Measurements from ENCODE around the gene CEACAM5.

Gene CEACAM5

DNA sequence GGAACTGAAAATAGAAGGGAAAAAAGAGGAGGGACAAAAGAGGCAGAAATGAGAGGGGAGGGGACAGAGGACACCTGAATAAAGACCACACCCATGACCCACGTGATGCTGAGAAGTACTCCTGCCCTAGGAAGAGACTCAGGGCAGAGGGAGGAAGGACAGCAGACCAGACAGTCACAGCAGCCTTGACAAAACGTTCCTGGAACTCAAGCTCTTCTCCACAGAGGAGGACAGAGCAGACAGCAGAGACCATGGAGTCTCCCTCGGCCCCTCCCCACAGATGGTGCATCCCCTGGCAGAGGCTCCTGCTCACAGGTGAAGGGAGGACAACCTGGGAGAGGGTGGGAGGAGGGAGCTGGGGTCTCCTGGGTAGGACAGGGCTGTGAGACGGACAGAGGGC, at the start of gene CEACAM5:
TSS of gene CEACAM5 (plus strand) at position 146 of the 400 bp plus-strand sequence. CDS start at position 252, 106 bp downstream.
- no peak for DNase-seq

DNA sequence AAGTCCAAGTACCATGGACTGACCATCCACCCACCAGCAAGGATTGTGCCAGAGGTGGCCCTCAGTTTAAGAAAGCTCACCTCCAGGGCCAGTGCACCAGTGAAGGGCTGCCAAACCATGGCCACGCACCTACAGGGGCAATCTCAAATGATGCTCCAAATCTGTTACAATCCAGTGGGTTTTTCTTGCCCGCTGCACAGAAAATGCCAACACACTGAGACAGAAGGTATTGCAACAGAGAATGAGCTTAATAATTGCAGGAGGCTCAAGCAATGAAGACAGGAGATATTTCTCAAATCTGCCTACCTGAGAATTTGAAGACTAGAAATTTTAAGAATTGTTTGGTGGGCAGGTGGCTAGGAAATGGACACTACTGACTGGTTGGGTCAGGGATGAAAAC, 42.4 kb upstream of the CEACAM5 start:
- DNase-seq: no peak

DNA sequence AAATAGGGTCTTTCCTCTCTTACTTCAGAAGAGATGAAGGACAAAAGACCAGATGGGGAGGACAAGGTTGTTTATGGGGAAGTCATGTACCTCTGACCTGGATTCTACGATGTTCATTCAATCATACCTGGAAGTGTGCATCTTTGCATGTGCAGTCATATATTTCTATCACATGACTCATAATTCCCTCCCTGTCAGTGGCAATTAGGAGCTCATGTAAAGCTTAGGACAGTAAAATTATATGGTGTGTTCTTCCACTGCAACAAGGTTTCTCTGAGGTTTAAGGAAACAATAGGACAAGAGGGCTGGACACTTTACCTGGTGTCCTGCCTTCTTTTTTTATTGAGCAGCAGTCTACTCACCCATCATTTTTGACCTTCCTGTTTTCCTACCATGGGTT, 40.1 kb upstream of the CEACAM5 start:
- DNase-seq: no peak

DNA sequence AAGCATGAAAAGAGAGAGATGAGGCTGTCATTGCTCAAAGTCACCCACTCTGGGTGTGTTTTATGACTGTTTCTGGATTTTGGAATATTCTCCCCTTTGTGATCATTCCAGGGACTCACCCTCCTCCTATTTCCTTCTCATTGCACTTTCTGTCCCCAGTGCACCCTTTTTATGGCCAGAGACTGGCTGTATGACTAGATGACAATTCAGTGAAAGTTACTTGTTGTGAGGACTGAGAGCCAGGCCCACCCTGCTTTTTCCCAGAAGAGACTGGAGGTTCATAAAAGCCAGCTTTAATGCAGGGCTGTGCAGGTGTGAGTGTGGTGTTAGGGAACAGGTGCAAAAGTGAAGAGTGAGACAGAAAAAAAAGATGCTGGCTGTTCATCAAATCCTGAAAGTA, 37.7 kb upstream of the CEACAM5 start:
- no peak for DNase-seq

DNA sequence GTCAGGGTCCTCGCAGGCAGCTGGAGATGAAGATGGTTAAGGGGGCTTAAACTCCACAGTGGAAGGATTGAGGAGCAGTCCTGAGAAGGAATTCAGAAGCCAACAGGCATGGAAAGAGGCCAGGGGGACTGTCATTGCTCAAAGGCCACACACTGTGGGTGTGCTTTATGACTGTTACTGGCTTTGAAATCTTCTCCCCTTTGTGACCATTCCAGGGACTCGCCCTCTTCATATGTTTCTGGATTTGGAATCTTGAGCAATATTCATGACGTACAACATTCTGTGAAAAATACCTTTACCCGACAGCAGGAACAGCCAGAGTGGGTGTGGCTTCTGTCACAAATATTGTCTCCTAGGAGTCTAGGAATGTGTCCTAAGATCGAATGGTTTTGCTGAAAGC, 36.9 kb upstream of the CEACAM5 start:
- no peak for DNase-seq

DNA sequence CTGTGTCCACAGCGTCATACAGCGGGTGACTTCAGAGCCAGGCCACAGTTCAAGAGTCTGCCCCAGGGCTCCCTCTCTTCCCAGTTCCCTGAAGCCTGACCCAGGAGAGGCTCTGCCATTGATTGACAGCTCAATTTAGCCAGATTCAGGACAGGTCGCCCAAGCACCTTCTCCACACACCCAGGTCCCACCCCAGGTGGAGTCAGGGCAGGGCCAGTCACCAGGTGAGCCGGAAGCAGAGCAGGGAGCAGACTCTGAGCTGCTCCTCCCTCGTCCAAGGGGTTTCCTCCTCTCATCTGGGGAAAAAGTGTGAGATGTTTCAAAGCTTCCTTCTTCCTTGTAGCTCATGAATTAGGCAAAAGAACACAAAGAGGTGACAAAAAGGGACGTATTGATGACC, 26.0 kb upstream of the CEACAM5 start:
- no peak for DNase-seq

DNA sequence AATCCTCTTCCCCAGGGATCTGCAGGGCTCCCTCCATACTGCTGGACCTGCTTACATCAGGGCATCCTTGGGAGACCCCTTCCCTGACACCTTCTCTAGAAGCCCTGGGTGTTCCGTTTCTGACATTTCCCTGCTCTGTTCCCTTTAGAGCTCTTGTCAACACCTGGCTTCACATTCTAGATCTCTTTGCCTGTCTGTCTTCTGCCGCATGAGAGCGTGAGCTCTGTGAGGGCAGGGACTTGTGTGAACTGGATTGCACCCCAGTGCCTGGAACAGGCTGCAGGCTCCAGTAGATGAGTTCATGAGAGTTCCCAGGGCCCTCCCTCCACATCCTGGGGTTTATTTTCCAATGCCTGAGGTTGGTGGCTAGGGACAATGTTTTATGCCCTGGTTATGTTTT, 21.0 kb upstream of the CEACAM5 start:
- no peak for DNase-seq

DNA sequence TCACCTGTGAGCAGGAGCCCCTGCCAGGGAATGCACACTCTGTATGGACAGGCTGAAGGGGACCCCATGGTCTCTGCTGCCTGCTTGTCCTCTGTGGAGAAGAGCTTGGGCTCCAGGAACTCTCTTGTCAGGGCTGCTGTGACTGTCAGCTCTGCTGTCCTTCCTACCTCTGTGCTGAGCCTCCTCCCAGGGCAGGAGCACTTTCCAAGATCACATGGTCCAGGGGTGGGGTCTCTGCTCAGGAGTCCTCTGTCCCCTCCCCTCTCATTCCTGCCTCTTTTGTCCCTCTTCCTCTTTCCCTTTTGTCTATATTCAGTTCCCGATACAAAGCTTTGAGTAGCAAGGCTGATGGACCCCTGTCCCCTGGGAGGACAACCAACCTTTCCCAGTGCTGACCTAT, 20.3 kb upstream of the CEACAM5 start, which contains the start of gene CEACAM7:
TSS of gene CEACAM7 (minus strand) at position 173 of the 400 bp plus-strand sequence. CDS start at position 68, 105 bp downstream.
- no peak for DNase-seq

DNA sequence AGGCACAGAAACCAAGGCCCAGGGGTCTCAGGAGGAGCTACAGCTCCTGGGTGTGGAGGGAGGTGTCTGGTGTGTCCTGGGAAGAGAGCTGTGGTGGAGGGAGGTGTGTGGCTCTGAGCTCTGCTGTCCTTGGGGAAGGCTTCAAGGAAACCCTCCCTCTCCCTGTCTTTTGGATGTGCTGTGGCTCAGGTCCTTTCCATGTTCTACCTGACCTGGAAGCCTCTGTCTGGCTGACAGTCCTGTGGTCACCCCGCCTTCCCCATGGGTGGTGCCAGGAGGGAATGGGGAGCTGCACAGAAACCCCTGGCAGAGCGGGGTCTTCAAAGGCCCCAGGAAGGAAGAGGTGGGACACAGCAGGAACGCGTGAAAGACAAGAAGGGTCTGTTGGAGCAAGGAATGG, 19.7 kb upstream of the CEACAM5 start:
- DNase-seq: no peak

DNA sequence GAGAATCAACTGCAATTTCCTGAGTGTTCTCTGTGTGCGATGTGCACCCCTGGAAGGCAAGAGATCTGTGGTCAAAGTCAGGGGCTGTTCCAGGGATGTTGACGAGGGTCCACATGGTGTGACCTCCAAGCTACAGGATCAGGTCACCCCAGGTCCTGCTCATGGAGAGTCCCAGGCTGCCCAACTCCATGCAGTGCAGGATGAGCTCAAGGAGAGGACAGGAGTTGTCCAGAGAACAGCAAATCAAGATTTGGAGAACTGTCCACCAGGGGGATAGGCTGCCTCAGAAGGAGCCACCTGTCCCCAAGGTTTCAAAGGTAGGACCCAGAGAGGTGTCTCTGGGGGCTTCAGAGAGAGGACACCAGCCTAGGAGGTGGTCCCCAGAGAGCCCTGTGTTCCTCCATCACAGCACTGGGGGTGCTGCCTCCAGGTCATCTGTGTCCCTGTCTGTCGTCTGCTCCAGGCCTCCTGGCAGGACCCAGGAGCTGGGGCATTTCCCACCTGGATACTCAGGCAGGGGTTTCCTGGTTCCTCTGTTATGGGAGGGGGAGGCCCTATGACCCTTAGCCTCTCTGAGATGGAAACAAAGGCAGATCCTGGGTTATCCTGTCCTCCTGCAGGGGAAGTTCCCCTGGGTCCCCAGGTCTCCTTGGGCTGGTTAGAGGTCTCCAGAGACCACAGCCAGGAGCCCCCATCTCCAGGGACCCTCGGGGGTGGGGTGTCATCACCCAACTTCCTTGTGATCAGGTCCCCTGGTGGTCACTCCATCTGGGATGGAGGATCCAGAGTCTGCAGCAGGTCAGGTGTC, 18.2 kb upstream of the CEACAM5 start:
- no peak for DNase-seq

DNA sequence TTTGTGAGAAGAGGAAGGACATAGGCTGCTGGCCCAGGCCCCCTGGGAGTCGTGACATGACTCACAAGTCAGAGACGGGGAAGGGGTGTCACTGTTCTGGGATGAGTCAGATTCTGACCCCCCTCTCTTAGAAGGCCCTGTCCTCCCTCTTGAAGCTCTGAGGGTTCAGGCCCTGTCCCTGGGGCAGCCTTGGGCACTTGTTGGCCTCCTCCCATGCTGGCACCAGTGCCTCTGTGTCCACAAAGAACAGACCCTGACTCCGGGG, 17.7 kb upstream of the CEACAM5 start:
- DNase-seq: no peak

DNA sequence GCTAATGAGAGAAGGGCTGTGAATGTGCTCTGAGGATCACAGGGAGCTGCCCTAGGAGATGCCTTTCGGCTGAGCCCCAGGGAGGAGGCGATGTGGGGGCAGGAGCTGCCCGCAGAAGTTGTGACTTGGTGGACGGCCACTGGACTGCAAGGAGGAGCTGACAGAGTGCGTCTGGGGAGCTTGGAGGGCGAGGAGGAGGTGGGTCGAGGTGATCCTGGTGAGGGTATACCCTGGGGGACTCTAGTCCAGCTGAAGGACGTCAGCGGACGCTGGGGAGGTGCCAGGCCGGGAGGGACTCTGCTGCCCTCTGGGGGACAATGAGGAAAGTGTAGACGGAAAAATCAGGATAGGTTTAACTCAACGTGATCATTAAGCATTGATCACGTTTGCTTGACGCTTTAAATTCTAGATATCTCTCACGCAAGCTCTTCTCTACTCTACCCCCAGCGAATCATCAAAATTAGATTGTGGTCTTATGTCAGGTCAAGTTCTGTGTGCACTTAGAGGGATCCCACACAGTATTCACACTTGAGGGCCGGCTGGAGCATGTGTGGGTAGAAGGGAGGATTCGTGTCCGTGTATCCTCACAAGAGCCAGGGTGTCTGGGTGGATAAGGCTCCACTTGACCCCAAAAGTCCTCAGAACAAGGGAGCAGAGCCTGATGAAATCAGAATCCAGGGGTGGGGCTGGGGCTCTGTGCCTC, 17.0 kb upstream of the CEACAM5 start:
- DNase-seq: no peak

DNA sequence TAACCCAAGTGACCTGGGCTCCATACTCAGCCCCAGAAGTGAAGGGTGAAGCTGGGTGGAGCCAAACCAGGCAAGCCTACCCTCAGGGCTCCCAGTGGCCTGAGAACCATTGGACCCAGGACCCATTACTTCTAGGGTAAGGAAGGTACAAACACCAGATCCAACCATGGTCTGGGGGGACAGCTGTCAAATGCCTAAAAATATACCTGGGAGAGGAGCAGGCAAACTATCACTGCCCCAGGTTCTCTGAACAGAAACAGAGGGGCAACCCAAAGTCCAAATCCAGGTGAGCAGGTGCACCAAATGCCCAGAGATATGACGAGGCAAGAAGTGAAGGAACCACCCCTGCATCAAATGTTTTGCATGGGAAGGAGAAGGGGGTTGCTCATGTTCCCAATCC, 14.2 kb upstream of the CEACAM5 start:
- no peak for DNase-seq

DNA sequence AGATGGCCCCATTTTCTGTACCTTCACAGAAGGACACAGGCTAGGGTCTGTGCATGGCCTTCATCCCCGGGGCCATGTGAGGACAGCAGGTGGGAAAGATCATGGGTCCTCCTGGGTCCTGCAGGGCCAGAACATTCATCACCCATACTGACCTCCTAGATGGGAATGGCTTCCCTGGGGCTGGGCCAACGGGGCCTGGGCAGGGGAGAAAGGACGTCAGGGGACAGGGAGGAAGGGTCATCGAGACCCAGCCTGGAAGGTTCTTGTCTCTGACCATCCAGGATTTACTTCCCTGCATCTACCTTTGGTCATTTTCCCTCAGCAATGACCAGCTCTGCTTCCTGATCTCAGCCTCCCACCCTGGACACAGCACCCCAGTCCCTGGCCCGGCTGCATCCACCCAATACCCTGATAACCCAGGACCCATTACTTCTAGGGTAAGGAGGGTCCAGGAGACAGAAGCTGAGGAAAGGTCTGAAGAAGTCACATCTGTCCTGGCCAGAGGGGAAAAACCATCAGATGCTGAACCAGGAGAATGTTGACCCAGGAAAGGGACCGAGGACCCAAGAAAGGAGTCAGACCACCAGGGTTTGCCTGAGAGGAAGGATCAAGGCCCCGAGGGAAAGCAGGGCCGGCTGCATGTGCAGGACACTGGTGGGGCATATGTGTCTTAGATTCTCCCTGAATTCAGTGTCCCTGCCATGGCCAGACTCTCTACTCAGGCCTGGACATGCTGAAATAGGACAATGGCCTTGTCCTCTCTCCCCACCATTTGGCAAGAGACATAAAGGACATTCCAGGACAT, 13.4 kb upstream of the CEACAM5 start:
- no peak for DNase-seq

DNA sequence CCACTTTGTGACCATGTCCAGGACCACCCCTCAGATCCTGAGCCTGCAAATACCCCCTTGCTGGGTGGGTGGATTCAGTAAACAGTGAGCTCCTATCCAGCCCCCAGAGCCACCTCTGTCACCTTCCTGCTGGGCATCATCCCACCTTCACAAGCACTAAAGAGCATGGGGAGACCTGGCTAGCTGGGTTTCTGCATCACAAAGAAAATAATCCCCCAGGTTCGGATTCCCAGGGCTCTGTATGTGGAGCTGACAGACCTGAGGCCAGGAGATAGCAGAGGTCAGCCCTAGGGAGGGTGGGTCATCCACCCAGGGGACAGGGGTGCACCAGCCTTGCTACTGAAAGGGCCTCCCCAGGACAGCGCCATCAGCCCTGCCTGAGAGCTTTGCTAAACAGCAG, 12.7 kb upstream of the CEACAM5 start:
- no peak for DNase-seq

DNA sequence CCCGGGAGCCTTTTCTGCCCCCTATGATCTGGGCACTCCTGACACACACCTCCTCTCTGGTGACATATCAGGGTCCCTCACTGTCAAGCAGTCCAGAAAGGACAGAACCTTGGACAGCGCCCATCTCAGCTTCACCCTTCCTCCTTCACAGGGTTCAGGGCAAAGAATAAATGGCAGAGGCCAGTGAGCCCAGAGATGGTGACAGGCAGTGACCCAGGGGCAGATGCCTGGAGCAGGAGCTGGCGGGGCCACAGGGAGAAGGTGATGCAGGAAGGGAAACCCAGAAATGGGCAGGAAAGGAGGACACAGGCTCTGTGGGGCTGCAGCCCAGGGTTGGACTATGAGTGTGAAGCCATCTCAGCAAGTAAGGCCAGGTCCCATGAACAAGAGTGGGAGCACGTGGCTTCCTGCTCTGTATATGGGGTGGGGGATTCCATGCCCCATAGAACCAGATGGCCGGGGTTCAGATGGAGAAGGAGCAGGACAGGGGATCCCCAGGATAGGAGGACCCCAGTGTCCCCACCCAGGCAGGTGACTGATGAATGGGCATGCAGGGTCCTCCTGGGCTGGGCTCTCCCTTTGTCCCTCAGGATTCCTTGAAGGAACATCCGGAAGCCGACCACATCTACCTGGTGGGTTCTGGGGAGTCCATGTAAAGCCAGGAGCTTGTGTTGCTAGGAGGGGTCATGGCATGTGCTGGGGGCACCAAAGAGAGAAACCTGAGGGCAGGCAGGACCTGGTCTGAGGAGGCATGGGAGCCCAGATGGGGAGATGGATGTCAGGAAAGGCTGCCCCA, 11.8 kb upstream of the CEACAM5 start:
- no peak for DNase-seq

DNA sequence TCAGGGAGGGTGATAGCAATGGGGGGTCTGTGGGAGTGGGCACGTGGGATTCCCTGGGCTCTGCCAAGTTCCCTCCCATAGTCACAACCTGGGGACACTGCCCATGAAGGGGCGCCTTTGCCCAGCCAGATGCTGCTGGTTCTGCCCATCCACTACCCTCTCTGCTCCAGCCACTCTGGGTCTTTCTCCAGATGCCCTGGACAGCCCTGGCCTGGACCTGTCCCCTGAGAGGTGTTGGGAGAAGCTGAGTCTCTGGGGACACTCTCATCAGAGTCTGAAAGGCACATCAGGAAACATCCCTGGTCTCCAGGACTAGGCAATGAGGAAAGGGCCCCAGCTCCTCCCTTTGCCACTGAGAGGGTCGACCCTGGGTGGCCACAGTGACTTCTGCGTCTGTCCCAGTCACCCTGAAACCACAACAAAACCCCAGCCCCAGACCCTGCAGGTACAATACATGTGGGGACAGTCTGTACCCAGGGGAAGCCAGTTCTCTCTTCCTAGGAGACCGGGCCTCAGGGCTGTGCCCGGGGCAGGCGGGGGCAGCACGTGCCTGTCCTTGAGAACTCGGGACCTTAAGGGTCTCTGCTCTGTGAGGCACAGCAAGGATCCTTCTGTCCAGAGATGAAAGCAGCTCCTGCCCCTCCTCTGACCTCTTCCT, 11.1 kb upstream of the CEACAM5 start:
- no peak for DNase-seq

DNA sequence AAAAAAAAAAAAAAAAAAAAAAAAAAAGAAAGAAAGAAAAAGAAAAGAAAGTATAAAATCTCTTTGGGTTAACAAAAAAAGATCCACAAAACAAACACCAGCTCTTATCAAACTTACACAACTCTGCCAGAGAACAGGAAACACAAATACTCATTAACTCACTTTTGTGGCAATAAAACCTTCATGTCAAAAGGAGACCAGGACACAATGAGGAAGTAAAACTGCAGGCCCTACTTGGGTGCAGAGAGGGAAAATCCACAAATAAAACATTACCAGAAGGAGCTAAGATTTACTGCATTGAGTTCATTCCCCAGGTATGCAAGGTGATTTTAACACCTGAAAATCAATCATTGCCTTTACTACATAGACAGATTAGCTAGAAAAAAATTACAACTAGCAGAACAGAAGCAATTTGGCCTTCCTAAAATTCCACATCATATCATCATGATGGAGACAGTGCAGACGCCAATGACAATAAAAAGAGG, 9.6 kb upstream of the CEACAM5 start:
- no peak for DNase-seq

DNA sequence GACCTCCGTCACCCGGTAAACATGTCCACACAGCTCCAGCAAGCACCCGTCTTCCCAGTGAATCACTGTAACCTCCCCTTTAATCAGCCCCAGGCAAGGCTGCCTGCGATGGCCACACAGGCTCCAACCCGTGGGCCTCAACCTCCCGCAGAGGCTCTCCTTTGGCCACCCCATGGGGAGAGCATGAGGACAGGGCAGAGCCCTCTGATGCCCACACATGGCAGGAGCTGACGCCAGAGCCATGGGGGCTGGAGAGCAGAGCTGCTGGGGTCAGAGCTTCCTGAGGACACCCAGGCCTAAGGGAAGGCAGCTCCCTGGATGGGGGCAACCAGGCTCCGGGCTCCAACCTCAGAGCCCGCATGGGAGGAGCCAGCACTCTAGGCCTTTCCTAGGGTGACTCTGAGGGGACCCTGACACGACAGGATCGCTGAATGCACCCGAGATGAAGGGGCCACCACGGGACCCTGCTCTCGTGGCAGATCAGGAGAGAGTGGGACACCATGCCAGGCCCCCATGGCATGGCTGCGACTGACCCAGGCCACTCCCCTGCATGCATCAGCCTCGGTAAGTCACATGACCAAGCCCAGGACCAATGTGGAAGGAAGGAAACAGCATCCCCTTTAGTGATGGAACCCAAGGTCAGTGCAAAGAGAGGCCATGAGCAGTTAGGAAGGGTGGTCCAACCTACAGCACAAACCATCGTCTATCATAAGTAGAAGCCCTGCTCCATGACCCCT, 9.0 kb upstream of the CEACAM5 start:
- no peak for DNase-seq

DNA sequence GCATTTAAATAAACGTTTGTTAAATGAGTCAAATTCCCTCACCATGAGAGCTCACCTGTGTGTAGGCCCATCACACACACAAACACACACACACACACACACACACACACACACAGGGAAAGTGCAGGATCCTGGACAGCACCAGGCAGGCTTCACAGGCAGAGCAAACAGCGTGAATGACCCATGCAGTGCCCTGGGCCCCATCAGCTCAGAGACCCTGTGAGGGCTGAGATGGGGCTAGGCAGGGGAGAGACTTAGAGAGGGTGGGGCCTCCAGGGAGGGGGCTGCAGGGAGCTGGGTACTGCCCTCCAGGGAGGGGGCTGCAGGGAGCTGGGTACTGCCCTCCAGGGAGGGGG, 8.5 kb upstream of the CEACAM5 start:
- DNase-seq: no peak

DNA sequence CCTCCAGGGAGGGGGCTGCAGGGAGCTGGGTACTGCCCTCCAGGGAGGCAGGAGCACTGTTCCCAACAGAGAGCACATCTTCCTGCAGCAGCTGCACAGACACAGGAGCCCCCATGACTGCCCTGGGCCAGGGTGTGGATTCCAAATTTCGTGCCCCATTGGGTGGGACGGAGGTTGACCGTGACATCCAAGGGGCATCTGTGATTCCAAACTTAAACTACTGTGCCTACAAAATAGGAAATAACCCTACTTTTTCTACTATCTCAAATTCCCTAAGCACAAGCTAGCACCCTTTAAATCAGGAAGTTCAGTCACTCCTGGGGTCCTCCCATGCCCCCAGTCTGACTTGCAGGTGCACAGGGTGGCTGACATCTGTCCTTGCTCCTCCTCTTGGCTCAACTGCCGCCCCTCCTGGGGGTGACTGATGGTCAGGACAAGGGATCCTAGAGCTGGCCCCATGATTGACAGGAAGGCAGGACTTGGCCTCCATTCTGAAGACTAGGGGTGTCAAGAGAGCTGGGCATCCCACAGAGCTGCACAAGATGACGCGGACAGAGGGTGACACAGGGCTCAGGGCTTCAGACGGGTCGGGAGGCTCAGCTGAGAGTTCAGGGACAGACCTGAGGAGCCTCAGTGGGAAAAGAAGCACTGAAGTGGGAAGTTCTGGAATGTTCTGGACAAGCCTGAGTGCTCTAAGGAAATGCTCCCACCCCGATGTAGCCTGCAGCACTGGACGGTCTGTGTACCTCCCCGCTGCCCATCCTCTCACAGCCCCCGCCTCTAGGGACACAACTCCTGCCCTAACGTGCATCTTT, 7.8 kb upstream of the CEACAM5 start:
- DNase-seq: no peak

All from HCEC 1CT (cell line).